ENCODE results near the gene MGAT1.
A peak's percentile ranks its signal among the peaks of the same experiment; 100 is the strongest.
"Not testable (repeated sequence)": the region's sequence is repeated elsewhere in the genome, so short reads cannot be mapped to it uniquely, and the experiment has no call there.

Gene MGAT1

GRCh38 chr5:180802325-180803180, at the start of gene MGAT1:
Gene MGAT1, minus strand, starts transcription at chr5:180802806. Its CDS starts 9,835 bp downstream, at chr5:180792971.
- DNase-seq, result peak; percentile 57

DNA sequence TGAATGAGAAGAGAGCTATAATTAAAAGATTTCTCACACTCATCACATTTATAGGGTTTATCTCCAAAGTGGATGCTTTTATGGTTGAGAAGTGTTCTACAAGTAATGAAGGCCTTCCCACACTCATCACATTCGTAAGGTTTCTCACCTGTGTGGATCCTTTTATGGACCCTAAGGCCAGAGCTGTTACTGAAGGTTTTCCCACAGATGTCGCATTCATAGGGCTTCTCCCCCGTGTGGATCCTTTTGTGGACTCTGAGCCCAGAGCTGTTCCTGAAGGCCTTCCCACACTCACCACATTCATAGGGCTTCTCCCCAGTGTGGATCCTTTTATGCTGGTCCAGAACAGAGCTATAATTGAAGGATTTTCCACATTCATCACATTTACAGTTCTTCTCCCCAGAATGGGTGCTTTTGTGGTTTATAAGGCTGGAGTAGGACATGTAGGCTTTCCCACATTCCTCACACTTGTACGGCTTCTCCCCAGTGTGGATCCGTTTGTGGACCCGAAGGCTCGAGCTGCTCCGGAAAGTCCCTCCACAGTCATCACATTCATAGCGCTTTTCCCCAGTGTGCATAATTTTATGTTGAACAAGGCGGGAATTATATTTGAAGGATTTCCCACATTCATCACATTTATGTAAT, 48.0 kb upstream of the MGAT1 start:
- DNase-seq, result no peak

GRCh38 chr5:180849827-180850226, 47.2 kb upstream of the MGAT1 start:
- no peak for DNase-seq

GRCh38 chr5:180848878-180849277, 46.3 kb upstream of the MGAT1 start:
- no peak for DNase-seq

- no peak for DNase-seq
These were observed 45.7 kb upstream of the MGAT1 start for GRCh38 chr5:180848265-180848664.

DNA sequence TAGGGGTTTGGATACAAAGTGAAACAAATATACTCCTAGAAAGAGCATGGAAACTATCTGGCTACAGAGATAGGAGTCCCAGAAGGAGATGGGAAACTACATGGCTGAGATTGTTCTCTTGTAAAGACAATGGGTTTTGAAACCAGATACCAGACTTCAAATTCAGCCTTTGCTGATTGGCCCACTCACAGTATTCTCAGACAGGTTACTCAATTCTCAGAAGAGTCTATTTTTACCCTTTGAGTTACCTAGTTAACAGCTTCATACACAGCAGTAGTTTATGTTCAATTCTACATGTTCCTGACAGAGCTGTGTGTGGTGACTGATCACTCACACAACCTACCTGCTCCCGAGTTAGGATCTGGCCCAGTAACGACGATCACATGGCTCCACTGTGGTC, 44.4 kb upstream of the MGAT1 start:
- DNase-seq, result no peak

GRCh38 chr5:180844858-180845257, 42.3 kb upstream of the MGAT1 start:
- no peak for DNase-seq

DNA sequence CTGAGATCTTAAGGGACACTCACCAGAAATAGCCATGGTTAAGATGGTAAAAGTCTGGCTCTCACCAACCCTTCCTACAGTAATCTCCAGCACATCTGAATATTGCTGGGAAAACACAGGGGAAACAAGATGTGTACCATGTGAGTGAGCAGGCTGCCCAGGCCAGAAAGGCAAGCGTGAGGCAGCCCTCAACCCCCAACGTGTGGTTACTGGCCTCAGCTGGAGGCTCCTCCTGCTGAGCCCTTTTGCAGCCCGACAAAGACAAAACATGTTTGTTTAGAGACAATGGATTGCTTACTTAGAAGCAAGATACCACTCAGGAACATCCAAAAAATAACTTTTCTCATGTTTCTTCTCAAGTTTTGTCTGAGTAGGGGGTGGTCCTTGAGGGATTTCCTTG, 41.8 kb upstream of the MGAT1 start:
- DNase-seq, result no peak

DNA sequence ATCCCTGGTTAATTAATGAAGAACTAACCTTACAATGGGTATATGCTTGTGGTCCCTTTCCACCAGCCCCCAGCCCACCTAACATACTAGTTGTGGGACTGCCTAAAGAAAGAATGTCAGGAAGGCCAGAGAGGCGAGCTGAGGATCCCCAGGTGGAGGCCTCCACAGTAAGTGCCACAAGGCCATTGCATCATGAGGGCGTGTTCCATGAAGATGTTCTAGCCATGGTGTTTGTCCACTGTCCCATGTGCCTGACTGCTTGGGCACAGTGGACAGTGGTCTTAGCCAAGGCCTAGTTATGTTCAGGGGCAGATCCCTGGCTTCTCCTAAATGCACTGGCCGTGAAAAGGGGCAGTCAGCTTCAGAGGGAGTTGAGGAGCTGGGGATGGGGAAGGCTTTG, 37.3 kb upstream of the MGAT1 start:
- no peak for DNase-seq

GRCh38 chr5:180839227-180839626, 36.6 kb upstream of the MGAT1 start:
- no peak for DNase-seq

DNA sequence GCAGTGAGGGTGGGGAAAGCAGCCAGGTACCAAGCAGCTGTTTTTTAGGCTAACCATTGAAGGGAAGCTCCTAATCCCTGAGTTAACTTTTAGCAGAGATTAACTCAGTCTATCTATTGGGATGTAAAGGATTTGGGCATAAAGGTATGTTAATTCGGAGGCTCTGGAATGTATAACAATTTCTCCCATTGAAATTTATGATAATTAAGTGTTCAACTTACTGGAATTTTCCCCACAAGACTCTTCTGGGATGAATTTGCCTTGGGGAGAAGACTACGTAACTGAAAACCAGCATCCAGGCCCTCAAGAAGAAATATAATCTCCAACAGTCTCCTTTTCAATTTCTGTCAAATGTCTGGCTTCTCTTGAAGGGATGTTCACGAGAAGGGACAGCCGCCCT, 34.9 kb upstream of the MGAT1 start:
- no peak for DNase-seq

GRCh38 chr5:180832638-180833068, 30.0 kb upstream of the MGAT1 start:
- no peak for DNase-seq

- peak; percentile 39 for DNase-seq
These were observed 28.8 kb upstream of the MGAT1 start for GRCh38 chr5:180831139-180832093.

DNA sequence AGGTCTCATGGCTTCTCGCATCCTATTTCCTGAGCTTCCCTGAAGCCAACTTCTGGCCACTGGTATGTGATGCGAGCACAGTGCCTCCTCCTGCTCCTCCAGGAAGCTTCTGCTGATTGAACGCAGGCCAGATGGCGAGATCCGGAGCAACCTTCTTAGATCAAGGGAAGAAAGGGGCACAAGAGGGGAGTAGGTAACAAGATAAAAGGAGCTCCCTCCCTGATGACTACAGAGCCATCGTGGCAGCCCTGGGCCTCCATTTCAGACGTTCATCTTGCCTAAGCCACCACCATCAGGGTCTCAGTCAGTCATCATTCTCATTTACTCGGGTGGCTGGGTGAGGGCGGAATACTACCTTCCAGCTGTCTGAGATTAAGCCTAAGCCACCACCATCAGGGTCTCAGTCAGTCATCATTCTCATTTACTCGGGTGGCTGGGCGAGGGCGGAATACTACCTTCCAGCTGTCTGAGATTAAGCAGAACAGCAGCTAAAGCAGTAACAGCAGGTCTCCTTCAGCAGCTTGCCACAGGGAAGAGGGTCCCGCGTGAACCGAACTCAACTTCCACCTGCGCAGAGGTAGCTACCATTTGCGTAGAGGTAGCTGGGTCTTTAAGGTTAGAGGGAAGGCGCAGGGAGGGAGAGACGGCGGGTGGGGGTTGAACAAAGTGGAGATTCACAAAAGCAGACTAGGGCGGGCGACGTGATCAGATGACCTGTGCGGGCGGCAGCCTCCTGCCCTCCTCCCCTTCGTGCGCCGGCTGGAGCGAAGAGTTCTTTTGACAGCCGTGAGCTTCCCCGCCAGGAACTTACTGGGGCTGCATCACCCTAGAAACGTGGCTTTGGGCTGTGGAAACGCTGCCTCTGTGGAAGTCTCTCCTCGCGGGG, 27.9 kb upstream of the MGAT1 start:
- no peak for DNase-seq

- no peak for DNase-seq
These were observed 27.1 kb upstream of the MGAT1 start for GRCh38 chr5:180829726-180830125.

- not testable (repeated sequence) for DNase-seq
These were observed 26.3 kb upstream of the MGAT1 start for GRCh38 chr5:180828756-180829531.

DNA sequence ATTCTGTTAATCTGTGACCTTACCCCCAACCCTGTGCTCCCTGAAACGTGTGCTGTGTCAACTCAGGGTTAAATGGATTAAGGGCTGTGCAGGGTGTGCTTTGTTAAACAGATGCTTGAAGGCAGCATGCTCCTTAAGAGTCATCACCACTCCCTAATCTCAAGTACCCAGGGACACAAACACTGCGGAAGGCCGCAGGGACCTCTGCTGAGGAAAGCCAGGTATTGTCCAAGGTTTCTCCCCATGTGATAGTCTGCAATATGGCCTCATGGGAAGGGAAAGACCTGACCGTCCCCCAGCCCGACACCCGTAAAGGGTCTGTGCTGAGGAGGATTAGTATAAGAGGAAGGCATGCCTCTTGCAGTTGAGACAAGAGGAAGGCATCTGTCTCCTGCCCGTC, 24.8 kb upstream of the MGAT1 start:
- not testable (repeated sequence) for DNase-seq

DNA sequence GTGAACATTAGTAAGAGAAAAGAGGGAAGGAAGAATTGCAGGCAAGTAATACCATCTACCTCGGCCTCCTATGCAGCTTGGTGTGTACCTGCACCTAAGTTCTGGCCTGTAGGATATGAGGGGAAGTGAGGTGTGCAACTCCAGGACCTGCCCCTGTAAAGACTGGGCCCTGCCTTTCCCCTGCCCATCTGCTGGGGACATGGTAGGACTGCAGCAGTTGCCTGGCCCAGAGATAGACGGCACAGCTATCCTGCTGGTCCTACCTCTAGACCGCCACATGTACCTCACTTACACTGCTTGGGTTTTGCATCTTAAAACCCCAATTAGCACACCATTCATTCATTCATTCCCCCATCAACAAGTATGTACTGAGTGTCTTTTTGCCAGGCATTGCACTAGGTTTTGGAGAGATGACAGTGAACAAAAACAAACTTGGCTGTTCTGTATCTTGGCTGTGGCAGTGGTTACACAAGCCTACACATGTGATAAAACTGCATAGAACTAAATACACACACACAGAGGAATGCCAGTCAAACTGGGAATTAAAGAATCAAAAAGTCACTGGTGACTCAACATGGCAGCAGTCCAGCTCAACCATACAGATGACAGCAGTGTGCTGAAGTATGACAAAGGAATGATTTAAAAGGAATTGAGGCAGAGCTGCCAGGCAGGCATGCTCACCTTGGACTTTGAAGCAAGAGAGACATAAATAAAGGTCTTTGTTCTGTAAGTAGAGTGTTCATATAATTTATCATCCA, 23.3 kb upstream of the MGAT1 start:
- DNase-seq, result peak; percentile 94

DNA sequence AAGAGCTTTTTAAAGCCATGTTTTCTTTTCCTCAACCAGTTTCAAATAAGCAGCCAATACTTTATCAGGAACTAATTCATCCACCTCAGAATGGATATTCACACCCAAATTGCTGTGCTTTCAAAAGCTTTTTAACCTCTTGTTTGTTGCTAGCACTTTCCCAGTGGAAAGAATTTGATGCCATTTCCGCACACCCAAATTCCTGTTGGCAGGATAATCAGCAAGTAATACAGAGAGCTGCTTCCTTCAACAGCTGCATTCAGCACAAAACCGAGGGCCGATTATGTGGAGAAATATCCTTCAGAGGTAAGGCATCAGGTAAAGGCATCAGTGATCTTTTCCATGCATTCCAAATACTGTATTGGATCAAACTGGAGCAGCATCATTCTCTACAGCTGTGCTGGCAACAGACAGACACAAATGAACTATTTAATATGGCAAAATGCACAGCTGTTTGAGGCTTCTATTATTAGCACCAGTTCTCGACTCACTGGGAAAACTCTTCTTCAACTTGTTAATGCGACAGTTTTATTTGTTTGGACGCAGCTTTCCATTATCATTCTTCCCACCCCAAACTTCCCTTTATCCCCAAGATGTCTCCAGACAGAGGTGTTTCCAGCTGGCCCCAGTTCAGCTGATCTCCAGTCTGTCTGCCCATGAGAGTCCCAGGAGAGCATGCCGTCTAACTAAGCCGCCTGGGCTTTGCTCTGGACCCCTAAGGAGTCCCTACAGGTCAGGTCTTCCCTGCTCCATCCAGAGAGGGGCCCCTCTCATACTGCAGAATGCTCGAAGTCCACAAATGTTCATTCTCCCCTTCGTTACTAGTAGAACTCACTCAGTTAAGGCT, 22.2 kb upstream of the MGAT1 start:
- DNase-seq, result no peak

Measured in kidney glomerular epithelial cell (primary cell).